GM04504 (cell line): ENCODE measurements around the gene CCDC138.

Experiments used
- DNase-seq: peaks from one replicate; pipeline ENCODE4 v3.0.0-alpha.2; 2012; ENCODE audit warnings: low read depth

Gene CCDC138

DNA sequence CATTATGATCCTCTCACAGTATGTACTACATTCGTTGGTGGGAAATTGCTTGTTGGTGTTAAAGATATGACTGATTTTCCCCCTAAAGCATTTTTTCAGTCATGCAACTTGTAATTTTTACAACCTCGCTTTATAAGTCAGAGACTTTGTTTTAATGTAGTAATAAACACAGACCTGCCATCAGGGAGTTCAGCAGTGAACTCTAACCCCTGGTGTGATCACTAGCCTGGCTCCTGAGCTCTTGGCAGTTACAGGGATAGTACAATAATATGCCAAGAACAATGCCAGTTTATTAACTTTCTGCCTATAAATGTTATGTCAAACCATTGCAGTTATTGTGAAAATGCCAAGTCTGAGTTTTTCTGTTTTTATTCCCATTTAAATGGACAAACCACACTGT is 108.6 kb downstream of the CCDC138 start:
- no peak for DNase-seq

DNA sequence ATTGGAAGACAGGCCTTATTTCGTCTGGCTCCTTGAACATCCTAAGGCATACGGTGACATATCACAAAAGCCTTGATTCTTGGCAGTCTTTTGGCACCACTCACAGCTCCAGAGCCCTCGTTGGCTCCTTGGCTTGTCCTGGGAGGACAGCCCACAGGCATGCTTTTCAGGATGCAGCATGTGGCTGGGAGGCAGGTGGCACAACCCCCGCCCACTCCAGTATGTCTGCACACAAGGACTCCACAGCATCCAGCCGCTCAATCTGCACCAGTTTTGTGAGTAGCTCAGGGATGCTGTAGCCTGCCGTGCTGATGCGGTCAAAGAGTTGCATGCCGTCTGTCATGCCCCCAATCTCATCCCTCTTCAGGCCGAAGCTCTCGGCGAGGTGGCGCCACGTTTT is 110.2 kb downstream of the CCDC138 start:
- no peak for DNase-seq

DNA sequence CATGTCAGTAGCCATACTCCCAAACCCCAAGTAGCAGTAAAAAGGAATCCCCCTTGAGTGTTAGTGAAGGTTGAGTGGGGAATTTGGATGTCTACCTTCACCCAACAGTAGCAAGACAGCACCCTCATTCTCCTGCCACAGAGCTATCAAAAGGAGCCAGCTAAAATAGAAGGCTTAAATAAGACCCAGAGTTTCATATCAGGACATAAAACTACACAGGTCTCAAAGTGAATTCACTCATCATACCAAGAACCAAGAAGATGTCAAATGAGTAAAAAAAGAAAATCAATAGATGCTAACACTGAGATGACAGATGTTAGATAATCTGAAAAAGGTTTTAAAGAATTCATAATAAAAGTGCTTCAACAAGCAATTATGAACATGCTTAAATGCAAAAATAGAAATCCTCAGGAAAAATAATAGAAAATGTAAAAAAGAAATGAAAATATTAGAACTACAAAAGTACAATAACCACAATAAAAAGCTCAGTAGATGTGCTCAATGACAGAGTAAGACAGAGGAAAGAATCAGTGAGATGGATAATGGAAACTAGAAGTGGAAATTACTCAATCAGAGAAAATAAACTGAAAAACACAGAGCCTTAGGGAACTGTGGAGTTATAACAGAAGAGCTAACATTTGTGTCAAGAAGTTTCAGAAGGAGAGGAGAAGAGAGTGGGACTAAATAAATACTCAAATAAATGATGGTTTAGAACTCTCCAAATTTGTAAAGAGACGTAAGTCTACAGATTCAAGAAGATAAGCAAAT is 111.9 kb downstream of the CCDC138 start:
- no peak for DNase-seq

DNA sequence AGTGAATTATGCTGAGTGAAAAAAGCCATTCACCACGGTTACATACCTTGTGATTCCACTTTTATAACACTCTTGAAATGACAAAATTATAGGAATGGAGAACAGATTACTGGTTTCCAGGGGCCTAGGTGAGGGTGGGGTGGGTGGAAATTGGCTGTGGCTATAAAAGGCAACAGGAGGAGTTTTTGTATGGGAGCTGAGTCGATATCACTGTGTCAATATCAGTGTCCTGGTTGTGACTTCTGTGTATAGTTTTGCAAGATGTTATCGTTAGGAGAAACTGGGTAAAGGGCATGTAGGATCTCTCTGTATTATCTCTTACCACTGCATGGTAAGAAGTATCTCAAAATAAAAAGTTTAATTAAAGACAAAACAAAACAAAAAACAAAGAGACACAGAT is 118.1 kb downstream of the CCDC138 start:
- DNase-seq, result no peak

DNA sequence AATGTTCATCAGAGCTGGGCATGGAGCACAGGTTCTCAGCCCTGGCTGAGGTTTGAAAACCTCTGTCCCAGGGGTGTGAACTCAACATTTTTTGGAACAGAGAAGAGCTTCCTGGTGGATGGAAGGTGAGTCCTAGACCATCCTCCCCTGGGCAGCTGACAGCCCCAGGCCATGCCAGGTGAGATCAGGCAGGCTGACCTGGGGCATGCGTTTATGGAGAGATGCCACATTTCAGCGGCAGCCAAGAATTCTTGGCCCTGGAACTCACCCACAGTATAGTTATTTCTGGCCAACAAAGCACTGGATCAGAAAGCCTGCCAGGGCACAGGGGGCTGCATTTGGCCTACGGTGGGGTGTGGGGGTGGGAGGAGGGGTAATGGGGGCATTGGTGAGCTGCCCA is 118.6 kb downstream of the CCDC138 start:
- no peak for DNase-seq

DNA sequence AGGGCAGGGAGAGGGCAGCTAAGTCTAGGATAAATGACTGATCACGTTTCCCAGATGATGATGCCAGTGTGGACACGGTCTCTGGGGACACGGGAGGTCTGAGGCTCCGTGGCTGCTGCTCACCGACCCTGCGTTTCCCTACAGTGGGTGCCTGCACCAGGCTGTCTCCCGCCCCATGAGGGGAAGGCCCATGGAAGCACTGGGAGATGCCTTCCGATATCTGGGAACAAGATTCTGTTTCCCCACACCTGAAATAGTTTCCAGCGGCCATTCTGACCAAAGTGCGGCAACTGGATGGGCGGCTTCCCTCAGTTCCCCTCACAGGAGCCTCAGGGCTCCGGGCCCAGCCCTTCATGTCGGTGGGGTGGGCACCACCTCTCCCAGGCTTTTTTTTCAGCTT is 119.3 kb downstream of the CCDC138 start:
- DNase-seq, result no peak

DNA sequence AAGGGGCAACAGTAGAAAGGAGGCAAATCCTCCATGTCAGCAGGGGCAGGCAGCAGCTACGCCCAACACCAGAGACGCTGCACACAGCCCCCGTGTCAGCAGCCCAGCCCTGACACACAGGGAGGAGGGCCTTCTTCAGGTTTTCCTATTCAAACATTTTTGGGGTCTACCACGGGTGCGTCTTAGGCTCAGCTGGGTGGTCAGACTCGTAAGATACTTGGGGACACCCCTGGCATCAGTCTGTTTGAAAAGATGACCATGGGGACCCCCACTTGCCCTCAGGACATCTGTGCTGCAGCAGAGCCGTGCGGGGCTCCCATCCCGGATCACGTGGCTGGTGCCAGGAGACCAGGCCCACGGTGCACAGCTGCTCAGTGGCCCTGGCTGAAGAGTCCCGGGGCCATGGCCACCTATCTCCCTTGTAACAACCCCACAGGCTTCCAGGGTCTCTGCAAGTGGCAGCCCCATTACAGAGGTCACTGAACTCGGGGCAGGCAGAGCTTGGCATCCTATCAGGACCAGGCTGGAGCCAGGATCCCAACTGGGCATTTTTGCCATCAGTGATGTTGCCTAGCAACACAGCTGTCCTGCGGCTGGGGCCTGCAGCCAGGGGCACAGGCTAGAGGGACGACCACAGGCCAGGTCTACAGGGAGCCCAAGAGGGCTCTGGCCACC is 120.0 kb downstream of the CCDC138 start:
- no peak for DNase-seq

DNA sequence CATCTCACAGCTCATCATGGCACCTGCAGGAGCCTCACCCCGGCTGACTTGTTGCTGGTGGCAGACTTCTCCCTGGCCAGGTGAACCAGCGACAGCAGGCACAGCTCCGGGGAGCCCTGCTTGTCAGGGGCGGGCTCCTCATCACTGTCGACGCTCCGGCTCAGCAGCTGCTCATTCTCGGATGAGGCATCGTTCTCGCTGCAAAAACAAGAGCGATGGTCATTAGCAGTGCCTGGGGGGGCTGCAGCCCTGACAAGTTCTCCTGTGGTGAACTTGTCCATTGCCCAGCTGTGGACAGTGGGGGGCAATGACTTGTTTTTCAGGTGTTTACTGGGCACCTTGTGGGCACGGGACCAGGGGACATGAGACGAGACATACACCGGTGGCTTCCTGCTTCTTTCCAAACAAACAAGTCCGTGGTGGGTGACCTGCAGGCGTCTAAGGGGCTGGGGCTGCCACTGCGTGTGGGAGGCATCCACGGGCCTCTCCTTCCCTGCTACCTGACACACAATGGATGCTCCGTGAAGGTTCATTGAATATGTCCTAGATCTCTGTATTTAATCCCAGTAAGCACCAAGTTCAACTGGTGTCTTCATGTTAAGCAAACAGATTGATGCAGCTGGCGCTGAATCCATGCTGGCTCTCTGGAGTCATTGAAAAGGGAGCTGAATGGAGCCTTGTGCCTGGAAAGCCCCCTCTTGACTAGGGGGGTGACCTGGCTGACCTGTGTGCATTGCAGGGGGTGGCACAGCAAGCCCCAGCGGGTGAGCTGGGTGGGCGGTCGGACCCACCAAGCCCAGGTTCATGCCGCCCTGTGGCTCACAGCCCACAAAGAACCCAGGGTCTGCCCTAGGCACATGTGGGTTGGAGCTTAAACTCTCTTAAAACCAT is 121.5 kb downstream of the CCDC138 start:
- no peak for DNase-seq

DNA sequence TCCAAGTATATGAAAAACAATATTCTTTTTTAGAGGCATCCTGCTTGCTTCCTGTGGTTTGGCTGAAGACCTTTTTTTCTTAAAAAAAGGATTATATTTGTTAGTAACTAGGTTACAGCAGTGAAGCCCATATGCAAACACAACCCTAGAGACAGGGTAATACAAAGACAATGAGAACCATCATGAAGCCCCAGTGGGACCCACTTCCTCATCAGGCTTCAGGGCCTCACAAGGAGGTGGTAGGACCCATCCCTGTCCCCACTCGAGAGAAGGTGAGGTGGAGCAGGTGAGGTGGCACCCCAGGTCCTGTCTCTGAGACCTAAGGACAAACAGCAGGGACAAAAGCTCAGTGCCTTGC is 122.1 kb downstream of the CCDC138 start:
- DNase-seq, result no peak

DNA sequence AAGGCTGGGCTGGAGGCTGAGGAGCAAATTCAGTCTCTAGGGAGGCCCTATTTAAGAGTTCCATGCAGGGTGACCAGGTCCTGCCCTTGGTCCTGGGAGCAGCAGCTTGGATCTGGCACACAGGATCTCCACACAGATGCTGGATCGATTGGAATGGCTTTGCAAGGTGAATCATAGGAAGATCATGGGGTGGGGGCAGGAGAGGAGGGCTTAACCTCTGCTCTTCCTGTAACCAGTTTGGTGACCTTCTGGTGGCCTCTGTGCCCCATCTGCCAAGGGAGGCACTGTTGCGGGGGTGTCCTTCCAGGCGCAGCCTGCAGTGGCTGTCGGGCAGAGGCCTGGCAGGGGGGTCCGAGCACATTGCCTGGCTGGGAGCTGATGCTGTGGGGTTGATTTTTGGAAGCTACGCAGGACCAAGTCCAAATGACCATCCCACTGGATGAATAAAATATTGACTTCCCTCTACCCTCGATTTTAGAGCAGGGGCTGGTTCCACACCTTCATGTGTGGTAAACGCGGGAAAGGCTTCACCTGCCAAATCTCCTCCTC is 122.8 kb downstream of the CCDC138 start:
- no peak for DNase-seq

DNA sequence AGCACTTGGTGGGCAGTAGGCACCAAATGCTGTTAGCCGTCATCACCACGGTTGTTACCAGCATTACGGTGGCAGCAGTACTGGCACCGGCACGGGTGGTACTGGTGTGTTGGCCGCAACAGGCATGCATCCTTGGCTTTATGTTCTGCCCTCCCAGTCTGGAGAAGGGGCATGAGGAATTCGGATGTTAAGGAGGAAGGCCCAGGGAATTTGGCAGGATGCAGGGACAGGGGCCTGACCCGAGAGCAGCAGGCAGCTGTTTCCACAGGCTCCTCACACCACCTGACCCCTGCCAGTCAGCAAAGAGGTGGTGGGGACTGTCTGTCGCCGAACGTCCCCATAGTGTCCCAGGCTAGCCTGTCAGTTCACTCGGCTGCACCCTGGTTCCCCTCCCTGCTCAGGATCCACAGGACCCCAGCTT is 123.5 kb downstream of the CCDC138 start:
- no peak for DNase-seq

DNA sequence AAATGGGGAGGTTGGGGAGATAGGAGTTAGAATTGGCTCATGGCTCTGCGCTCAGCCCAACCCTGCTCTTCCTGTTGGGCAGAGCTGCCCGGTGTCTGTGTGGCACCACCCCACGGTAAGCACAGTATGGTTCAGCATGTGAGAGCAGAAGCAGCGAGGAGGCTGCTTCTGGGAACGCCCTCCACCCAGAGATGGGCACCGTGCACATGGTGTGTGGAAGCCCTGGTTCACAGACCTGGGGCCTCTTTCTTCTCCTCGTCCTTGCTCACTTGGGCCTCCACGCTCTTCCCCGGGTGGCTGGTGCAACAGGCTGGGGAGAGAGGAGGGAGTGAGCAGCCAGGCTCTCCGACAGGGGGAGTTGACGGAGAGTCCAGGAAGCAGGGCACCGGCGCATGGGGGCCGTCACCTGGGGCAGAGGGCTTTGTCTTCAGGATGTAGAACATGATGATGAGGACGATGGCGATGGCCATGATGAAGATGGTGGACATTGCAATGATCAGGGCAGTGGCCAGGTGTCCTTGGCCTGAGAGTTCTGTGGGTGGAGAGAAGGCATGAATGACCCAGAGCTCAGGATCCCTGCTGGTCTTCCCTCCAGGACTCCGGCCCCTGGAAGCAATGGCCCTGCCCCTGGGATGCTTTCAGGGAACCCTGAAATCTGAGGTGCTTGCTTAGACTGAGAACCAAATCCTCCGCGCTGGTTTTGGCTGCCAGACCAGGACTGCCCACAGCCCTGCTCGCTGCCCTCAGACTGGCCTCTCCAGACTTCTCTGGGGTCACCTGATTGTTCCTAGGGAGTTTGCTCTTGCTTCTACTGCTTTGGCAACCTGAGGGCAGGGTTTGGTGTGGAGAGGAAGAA is 124.2 kb downstream of the CCDC138 start:
- DNase-seq, result no peak

DNA sequence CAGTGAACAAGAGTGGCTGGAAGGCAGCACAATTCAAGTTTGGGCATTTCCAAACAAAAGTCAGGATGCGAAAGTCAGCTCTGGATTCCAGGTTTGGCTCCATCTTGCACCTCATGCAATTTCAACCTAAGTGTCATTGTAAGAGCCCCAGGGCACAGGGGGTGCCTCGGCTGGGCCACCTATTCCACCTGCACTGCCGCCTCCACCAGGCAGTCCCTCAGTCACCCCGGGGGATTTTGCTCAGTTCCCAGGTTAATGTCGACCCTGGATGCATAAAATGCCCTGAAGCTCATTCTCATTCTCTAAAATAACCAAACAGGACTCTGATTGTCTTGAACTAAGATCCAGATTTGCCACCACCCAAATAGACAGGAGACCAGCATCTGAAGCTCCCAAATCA is 124.8 kb downstream of the CCDC138 start:
- DNase-seq, result no peak

DNA sequence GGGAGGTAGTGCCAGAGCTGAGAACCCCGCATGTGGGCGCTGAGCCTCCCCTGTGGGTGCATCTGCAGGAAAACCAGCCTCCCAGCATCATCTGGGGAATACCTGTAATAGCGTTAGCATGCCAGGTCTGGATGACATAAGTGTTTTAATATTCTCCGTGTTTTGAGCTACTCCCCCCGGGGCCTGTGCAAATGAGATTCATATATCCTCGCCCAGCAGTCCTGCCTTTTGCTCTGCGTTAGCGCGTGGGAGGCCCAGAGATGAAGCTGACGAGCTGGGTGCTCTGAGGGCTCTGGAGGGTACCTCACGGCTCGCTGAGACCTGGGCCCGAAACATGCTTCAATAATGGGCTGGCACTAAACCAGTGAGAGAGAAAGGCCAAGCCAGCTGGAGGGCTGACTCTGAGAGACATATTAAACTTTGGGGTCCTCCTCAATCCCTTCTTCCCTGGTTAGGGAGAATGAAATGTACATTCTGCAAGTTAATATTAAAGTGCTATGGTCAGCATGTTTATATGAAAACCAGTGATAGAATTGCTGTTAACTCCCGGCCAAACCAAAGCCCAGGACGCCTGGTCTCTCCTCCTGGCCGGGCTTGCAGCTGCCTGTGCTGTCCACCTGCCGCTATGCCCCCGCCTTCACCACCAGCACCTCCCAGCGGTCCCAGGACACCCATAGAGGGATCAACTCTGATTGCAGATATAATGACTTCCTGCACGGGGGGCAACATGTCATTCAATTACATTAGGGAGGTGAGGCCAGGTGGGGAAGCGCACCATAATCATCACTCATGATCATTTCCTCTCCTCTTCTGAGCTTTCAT is 125.4 kb downstream of the CCDC138 start:
- DNase-seq, result no peak

DNA sequence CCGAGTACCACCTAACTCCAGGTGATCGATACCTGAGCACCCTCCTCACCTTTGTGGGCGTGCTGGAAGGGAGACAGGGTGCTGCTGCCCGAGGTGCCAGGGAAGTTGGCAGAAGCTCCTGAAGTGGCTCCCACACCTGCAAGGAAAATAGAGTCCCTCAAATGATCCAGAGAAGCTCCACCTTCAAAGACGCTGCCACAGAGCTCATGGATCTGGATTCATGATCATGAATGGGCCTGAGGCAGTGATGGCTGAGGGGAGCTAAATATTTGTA is 126.0 kb downstream of the CCDC138 start:
- no peak for DNase-seq

DNA sequence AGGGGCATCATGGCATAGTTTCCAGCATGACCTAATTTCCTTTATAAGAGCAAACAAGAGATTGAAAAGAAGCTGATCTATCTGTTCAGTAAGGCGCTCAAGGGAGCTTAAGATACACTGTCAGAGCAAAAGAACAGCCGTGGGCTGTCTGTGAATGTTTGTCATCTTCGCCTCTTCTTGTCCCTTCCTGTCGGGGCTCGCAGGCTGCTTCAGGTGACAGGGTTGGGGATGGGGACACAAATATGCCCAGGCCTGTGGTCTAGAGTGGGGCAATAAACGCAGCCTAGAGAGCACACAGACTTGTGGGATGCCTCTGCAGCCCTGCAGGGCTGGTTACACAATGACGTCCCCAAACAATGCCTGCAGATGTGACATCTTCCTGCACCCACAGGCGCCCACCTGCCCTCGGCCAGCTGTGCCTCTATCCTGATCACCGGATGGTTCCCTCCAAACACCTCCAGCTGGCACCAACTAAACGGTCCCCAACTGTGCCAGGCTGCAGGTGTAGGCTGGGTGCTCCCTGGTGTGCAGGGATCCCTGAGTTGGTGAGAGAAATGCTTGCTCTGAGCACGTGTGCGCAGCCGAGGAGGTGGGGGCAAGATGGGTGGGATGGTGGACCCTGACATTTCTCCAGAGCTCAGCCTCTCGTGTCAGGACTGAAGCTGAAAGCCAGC is 129.7 kb downstream of the CCDC138 start:
- DNase-seq, result no peak

DNA sequence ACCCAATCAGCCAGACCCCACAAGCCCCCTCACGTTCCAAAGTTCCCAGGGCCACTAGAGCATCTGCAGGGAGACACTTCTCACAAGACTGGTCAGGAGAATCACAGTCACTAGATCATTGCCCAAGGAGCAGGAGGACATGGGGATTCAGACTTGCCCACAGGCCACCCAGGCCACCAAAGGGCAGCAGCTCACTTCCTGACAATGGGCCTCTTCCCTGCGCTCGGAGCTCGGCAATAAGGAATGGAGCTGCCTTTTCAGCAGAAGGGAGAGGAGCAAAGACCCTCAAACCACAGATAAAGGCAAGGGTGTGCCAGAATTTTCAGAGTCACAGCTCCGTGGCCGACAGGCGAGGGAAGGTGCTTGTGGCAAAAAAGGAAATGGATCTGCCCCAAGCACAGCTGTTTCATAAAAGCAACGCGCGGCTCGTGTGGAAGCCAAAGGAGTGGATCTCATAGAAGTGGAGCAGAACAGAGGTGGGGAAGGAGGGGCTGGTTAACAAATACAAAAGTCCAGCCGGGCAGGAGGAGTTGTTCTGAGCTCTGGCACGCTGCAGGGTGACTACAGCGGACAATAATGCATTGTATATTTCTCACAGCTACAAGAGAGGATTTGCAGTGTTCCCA is 130.3 kb downstream of the CCDC138 start:
- no peak for DNase-seq

DNA sequence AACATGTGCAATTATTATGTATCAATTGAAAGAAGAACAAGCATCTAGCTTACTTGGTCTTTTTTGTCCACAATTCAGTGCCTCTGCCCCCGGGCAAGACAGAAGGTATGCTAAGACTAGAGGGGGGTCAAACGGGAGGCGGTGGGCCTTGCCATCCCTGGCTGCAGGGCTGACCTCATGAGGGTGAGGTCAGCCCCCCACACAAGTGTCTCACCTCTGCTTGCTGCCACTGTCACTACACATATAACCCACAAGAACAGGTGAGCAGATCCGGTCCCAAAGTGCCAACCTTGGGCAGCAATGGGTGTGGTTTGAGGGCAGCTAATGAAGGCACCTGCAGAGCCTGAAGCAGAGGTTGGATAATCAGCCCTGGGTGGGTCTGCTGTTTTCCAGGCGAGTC is 131.0 kb downstream of the CCDC138 start:
- no peak for DNase-seq

DNA sequence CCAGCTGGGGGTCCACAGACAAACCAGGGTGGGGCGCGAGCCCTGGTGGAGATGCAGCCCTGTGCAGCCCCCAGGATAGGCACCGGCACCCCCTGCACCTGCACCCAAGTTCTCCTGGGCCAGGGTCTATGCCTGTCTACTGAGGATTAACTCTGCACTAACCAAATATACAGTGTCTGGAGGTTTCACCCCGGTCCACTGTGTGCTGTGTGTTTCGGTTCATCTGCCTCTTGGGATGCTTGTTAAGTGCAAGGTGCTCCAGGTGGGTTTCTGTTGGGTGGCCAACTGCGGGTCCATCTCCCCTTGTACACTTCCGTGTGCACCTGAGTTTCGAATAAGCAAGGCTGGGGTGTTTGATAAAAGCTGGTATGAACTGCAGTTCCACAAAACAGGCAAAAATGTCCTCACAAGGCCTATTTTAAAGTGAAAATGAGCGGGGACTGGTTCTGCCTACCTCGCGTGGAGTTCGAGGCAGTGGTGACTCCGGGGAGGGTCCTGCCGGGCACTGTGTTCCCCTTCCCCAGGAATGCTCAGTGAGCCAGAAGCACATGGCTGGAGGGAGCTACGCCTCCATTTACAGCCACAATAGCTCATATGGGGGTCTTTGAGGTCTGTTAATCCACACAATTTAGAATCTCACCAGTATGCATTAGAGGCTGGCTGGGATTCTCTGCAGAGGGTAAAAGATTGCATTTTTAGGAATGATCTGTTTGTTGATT is 131.7 kb downstream of the CCDC138 start:
- no peak for DNase-seq
